Measurements from ENCODE around the gene GYPC.

GYPC gene

DNA sequence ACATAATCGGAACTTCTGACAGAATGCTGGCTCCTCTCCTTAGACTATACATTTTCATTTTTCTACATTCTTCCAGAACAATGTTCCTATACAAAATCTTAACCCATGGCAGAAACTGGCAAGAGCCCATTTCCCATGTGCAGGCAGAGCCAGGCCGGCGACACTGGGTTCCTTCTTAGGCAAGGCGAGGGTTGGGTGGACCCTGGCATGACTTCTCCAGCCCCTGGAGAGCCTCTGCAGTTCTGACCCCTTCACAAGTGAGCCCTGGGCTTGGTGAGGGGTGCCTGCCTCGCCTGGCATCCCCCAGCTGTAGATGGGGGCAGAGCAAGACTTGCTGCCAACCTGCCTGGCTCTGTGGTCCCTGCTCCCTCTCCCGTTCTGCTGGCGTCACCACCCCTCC, 5.0 kb downstream of the GYPC start:
- H3K9ac ChIP-seq (ENCODE audit: low read depth, low read length) = no peak overlapping the region
- H3K36me3 ChIP-seq (ENCODE audit: insufficient read depth, low read depth, low read length) = no peaks in the 10 kb centered on the region

DNA sequence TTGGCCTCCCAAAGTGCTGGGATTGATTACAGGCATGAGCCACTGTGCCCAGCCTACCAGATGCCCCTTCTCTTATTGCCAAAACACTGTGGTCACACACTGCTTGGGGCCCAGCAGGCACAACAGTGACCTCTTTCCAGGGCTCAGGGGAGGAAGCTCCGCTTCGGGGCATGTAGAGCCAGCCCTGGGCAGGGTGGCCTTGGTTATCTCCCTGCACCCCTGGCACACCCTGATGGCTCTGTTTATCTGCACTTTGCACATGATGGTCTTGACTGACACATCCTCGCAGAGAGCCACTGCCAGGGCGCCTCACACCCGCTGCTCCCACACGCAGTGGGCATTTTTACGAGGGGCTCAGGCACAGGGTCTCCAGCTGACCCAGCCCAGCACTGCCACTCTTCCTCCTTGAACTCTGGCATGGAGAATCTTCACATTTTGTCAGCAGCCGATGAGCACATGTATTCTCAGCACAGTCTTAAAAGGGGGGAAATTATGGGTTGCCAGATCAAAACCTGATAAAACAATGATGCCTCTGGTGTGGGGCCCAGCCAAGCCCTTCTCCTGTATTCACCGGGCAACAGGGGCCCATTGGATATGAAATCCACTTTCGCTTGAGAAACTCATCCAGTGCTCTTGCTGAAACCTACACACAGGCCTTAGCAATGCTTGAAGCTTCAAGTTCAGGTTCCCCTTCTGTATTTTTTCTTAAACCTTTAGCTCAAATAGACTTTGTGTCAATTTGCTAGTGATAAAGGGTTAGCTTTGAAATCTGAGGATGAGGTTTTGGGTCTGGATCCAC, 5.9 kb downstream of the GYPC start:
- no peaks in the 10 kb centered on the region for H3K9me3 ChIP-seq (ENCODE audit: insufficient read depth, low read depth, low read length)
- peaks cover 9% of the 10 kb centered on the region for H3K4me1 ChIP-seq (ENCODE audit: insufficient read depth, low read length)
- H3K36me3 ChIP-seq (ENCODE audit: insufficient read depth, low read depth, low read length) = no peaks in the 10 kb centered on the region
- peaks cover 6% of the 10 kb centered on the region; the same call in 1 of the 2 replicates for H3K27me3 ChIP-seq (ENCODE audit: insufficient read depth, low read length)
- no peak overlapping the region for H3K4me3 ChIP-seq (ENCODE audit: low read length)
- H3K27ac ChIP-seq (ENCODE audit: low read length) = no peak overlapping the region
- no peak overlapping the region for H3K9ac ChIP-seq (ENCODE audit: low read depth, low read length)

More for the DNA sequence above, 5.0 kb downstream of the GYPC start:
- Histone ChIP-seq H3K4me3 (ENCODE audit: low read length) (no peak overlapping the region), H3K9me3 (ENCODE audit: insufficient read depth, low read depth, low read length) (no peaks in the 10 kb centered on the region), H3K27me3 (ENCODE audit: insufficient read depth, low read length) (peaks cover 13% of the 10 kb centered on the region), H3K27ac (ENCODE audit: low read length) (no peak overlapping the region), H3K4me1 (ENCODE audit: insufficient read depth, low read length) (peaks cover 9% of the 10 kb centered on the region)

DNA sequence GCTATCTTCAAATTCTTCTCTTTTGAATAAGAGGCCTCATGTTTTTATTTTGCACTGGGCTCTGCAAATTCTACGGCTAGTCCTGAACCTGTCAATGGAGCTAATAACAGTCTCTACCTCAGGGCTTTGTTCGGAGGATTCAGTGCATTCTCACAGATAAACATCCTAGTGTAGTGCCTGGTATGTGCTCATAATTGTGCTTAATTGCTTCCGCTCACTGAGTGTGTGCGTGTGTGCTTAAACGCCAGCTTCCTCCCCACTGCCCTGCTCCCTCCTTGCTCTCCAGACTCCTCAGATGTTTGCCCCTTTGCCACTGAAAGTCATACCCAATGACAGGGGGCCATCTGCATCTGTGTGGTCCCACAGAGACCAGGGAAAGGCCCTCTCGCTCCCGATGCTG, 6.7 kb downstream of the GYPC start:
- Histone ChIP-seq H3K27me3 (ENCODE audit: insufficient read depth, low read length) (no peaks in the 10 kb centered on the region), H3K27ac (ENCODE audit: low read length) (no peak overlapping the region), H3K4me1 (ENCODE audit: insufficient read depth, low read length) (peaks cover 6% of the 10 kb centered on the region), H3K9me3 (ENCODE audit: insufficient read depth, low read depth, low read length) (no peaks in the 10 kb centered on the region), H3K9ac (ENCODE audit: low read depth, low read length) (no peak overlapping the region), H3K36me3 (ENCODE audit: insufficient read depth, low read depth, low read length) (no peaks in the 10 kb centered on the region), H3K4me3 (ENCODE audit: low read length) (no peak overlapping the region)

DNA sequence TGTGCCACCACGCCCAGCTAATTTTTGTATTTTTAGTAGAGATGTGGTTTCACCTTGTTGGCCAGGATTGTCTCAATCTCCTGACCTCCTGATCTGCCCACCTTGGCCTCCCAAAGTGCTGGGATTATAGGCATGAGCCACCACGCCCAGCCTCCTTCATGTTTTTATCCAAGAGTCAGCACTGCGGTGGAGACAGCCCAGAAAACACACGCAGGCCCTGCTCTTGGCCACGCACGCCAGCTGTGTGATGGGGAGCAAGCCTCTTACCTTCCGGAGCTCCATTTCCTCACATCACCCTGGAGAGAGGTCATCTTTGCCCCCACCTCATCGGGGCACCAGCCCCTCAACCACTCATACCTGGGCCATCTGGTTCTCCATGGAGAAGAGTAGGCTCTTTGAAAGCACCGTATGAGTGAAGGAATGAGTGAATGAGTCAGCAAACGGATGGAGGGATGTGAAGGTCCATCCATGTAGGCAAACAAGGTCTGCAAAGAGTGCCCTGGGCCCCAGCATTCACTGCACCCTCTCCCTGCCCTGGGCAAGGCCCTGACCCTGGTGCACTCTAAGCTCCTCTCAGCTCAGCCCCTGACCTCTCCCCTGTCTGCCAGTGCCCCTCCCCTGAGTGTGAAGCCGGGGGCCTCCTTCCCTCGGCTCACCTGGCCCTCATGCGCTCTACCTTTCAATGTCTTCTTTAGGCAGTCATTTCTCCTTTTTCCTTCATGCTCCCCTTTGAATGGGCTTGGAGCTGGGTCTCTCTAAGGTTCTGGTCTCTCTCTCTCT, 7.4 kb downstream of the GYPC start:
- Histone ChIP-seq H3K36me3 (ENCODE audit: insufficient read depth, low read depth, low read length) (no peaks in the 10 kb centered on the region), H3K9me3 (ENCODE audit: insufficient read depth, low read depth, low read length) (no peaks in the 10 kb centered on the region), H3K27me3 (ENCODE audit: insufficient read depth, low read length) (no peaks in the 10 kb centered on the region), H3K4me1 (ENCODE audit: insufficient read depth, low read length) (peaks cover under 1% of the 10 kb centered on the region; the same call in 1 of the 2 replicates), H3K27ac (ENCODE audit: low read length) (no peak overlapping the region), H3K9ac (ENCODE audit: low read depth, low read length) (no peak overlapping the region), H3K4me3 (ENCODE audit: low read length) (no peak overlapping the region)

DNA sequence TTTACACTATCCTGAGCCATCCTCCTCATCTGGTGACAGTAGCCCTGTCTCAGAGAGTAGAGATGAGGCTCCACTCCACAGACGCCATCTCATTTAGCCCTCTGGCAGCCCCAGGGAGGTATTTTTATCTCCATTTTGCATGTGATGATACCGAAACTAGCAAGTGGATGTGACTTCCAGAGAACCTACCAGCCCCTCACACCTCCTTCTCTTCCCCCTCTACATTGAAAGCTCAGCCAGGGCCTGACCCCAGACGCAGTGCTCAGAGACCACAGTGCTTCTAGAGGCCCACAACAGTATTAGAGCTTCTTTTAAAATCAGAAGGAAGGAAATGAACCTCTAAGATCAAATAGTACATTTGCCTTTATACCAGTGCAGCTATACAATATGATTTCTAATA, 8.3 kb downstream of the GYPC start:
- H3K27ac ChIP-seq (ENCODE audit: low read length) = no peak overlapping the region
- H3K4me1 ChIP-seq (ENCODE audit: insufficient read depth, low read length) = no peaks in the 10 kb centered on the region
- H3K36me3 ChIP-seq (ENCODE audit: insufficient read depth, low read depth, low read length) = no peaks in the 10 kb centered on the region
- H3K9me3 ChIP-seq (ENCODE audit: insufficient read depth, low read depth, low read length) = no peaks in the 10 kb centered on the region
- no peak overlapping the region for H3K4me3 ChIP-seq (ENCODE audit: low read length)
- no peak overlapping the region for H3K9ac ChIP-seq (ENCODE audit: low read depth, low read length)
- no peaks in the 10 kb centered on the region for H3K27me3 ChIP-seq (ENCODE audit: insufficient read depth, low read length)

DNA sequence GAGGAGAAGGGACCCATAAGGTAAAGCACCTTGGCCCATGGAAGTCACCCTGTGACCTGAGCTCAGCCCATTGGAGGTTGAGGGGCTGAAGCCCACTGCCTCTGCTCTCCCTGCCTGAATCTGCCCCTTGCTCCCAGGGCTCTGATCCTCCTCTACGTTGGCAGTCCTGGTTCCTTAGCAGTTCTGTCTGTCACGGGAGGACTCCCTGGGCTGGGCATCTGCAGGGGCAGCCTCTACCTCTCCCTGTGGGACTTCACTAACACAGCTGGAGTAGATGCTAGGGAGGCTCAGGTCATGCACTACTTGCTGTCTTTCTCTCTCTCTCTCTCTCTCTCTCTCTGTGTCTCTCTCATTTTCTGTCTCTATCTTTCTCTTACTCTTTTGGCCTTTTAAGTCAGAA, 8.7 kb downstream of the GYPC start:
- Histone ChIP-seq H3K4me1 (ENCODE audit: insufficient read depth, low read length) (no peaks in the 10 kb centered on the region), H3K9ac (ENCODE audit: low read depth, low read length) (no peak overlapping the region), H3K27ac (ENCODE audit: low read length) (no peak overlapping the region), H3K36me3 (ENCODE audit: insufficient read depth, low read depth, low read length) (no peaks in the 10 kb centered on the region), H3K4me3 (ENCODE audit: low read length) (no peak overlapping the region), H3K9me3 (ENCODE audit: insufficient read depth, low read depth, low read length) (no peaks in the 10 kb centered on the region), H3K27me3 (ENCODE audit: insufficient read depth, low read length) (no peaks in the 10 kb centered on the region)

DNA sequence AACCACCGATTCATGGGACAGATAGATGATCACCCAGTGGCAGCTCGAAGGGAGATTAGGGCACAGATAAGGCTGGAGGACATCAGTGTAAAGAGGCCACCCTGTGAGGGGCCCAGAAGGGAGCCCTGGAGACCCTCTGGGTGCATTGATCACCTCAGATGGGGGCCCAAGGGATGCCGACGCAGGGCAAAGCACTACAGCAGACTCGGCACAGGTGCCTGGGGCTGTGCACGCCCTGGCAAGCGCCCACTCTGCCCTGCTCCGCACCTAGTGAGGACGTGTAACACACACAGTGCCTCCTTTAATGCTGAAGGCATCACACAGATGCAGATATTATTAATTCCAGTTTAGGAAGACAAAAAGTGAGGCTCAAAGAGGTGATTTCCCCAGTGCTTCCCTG, 9.5 kb downstream of the GYPC start:
- H3K27me3 ChIP-seq (ENCODE audit: insufficient read depth, low read length) = no peaks in the 10 kb centered on the region

DNA sequence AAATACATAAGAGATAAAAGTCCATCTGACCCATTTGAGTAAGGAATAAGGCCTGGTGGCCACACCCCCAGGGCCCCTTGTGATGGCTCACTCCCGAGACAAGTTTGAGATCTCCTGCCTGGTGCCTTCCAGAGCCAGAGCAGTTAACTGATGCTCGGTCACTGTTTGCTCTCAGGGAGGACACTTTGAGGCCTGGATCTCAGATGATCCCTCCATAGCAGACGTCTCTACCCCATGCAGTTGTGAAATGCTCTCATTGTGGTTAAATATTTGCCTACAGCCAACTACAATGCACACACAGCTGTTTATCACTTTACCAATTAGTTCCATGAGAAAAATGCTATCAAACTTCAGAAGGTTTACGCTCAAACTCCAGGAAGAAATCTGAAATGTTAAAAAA, 12.3 kb downstream of the GYPC start:
- H3K27me3 ChIP-seq (ENCODE audit: insufficient read depth, low read length) = no peaks in the 10 kb centered on the region
- H3K4me3 ChIP-seq (ENCODE audit: low read length) = no peak overlapping the region
- H3K9ac ChIP-seq (ENCODE audit: low read depth, low read length) = no peak overlapping the region
- H3K9me3 ChIP-seq (ENCODE audit: insufficient read depth, low read depth, low read length) = no peaks in the 10 kb centered on the region
- H3K36me3 ChIP-seq (ENCODE audit: insufficient read depth, low read depth, low read length) = no peaks in the 10 kb centered on the region
- no peak overlapping the region for H3K27ac ChIP-seq (ENCODE audit: low read length)
- no peaks in the 10 kb centered on the region for H3K4me1 ChIP-seq (ENCODE audit: insufficient read depth, low read length)

More for the DNA sequence above, 9.5 kb downstream of the GYPC start:
- no peaks in the 10 kb centered on the region for H3K36me3 ChIP-seq (ENCODE audit: insufficient read depth, low read depth, low read length)
- H3K4me1 ChIP-seq (ENCODE audit: insufficient read depth, low read length) = no peaks in the 10 kb centered on the region
- H3K9me3 ChIP-seq (ENCODE audit: insufficient read depth, low read depth, low read length) = no peaks in the 10 kb centered on the region
- H3K9ac ChIP-seq (ENCODE audit: low read depth, low read length) = no peak overlapping the region
- H3K27ac ChIP-seq (ENCODE audit: low read length) = no peak overlapping the region
- H3K4me3 ChIP-seq (ENCODE audit: low read length) = no peak overlapping the region

DNA sequence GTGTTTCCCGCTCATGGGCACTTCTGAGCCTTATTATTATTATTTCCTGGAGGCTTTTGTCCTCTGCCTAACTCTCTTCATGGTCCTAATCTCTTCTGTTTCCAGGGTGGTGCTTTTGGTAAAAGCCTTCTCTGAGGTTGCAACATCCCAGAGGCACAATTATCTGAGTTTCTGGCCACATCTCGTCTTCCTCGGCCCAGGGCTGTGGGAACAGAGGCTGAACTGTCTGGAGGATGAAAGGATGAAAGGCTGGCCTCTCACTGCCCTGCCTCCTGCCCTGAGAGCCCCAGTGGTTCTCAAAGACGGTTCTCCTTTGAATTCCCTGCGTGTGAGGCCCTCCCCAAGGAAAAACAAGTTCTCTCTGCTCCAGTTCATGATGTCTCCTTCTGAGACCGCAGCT, 13.8 kb downstream of the GYPC start:
- Histone ChIP-seq H3K36me3 (ENCODE audit: insufficient read depth, low read depth, low read length) (no peaks in the 10 kb centered on the region), H3K4me1 (ENCODE audit: insufficient read depth, low read length) (no peaks in the 10 kb centered on the region), H3K27me3 (ENCODE audit: insufficient read depth, low read length) (no peaks in the 10 kb centered on the region), H3K27ac (ENCODE audit: low read length) (no peak overlapping the region), H3K9ac (ENCODE audit: low read depth, low read length) (no peak overlapping the region), H3K4me3 (ENCODE audit: low read length) (no peak overlapping the region), H3K9me3 (ENCODE audit: insufficient read depth, low read depth, low read length) (no peaks in the 10 kb centered on the region)

DNA sequence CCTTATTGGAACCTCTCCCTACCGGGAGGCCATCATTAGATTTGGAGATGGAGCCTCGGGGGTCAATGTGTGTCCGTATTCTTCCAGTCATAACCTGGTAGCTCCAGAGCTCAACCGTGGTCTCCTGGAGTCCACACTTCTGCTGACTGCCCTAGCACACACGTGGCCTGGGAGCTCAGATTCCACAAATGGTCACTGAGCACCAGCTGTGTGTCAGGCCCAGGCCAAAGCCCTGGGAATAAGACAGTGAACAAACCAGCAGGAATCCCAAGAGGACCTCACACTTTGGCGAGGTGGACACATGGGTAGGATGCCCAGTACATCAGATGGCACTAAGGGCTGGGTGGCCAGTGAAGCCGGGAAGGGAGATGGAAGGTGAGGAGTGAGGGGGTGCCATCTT, 15.5 kb downstream of the GYPC start:
- H3K9ac ChIP-seq (ENCODE audit: low read depth, low read length) = no peak overlapping the region
- H3K27me3 ChIP-seq (ENCODE audit: insufficient read depth, low read length) = no peaks in the 10 kb centered on the region
- H3K36me3 ChIP-seq (ENCODE audit: insufficient read depth, low read depth, low read length) = 0 out of 2 replicates have a peak, but pooled peaks cover 3% of the 10 kb centered on the region
- H3K4me3 ChIP-seq (ENCODE audit: low read length) = no peak overlapping the region
- peaks cover 13% of the 10 kb centered on the region for H3K9me3 ChIP-seq (ENCODE audit: insufficient read depth, low read depth, low read length)
- H3K27ac ChIP-seq (ENCODE audit: low read length) = no peak overlapping the region
- no peaks in the 10 kb centered on the region for H3K4me1 ChIP-seq (ENCODE audit: insufficient read depth, low read length)

DNA sequence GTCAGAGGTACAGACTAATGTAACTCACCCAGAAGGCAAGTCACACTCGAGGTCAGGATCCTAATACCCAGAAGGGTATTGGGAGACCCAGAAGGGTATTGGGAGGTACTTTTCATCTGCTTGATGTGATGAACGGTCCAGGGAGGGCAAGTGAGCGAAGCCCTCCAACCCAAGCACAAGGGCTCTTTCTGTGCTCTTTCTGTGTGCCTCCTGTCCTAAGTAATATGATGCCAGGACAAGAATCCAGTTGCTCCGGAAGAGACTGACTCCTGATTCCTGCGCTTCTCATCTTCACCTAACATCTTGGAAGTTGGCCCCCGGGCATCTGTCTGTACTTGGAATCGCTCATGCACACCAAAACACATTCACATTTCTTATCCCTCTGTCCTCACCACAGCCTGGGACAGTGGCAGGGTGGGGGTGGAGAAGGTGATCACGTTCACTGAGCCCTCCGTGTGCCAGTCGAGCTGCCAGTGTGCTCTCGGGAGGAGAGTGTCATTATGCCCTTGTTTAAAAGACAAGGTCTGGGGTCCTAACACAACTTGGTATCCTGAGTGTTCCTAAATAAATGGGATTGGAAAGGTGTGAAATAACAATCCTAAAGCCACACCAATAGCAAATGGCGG, 17.1 kb downstream of the GYPC start:
- Histone ChIP-seq H3K27ac (ENCODE audit: low read length) (no peak overlapping the region), H3K4me3 (ENCODE audit: low read length) (no peak overlapping the region), H3K4me1 (ENCODE audit: insufficient read depth, low read length) (no peaks in the 10 kb centered on the region), H3K9ac (ENCODE audit: low read depth, low read length) (no peak overlapping the region), H3K36me3 (ENCODE audit: insufficient read depth, low read depth, low read length) (0 out of 2 replicates have a peak, but pooled peaks cover 3% of the 10 kb centered on the region), H3K9me3 (ENCODE audit: insufficient read depth, low read depth, low read length) (peaks cover 15% of the 10 kb centered on the region), H3K27me3 (ENCODE audit: insufficient read depth, low read length) (no peaks in the 10 kb centered on the region)
